Measurements from ENCODE around the gene ARRDC2. TPM values are rescaled to one million over a fixed set of nuclear protein-coding genes. Genes with fewer than 3 reads are reported as not detected.
A peak's percentile ranks its signal among the peaks of the same experiment; 100 is the strongest.

The ARRDC2 gene
- total RNA-seq, 1 donor from 2014 or later, result 4.7 TPM

GRCh38 chr19:17973759-17974158, 34.2 kb upstream of the ARRDC2 start:
- Mint-ChIP-seq H3K27ac (no peak overlapping the region), H3K27me3 (ENCODE audit: insufficient read depth, low read depth) (peaks cover 6% of the 10 kb centered on the region), H3K9me3 (no peaks in the 10 kb centered on the region), H3K4me1 (peaks cover 15% of the 10 kb centered on the region), H3K4me3 (no peak overlapping the region), H3K36me3 (peaks cover 2% of the 10 kb centered on the region)
- Histone ChIP-seq H3K36me3 (no peaks in the 10 kb centered on the region), H3K27me3 (no peaks in the 10 kb centered on the region), H3F3A (ENCODE audit: low read depth) (no peaks in the 10 kb centered on the region), H3K27ac (no peak overlapping the region), H2AFZ (replicated peaks) (no peak overlapping the region), H4K20me1 (ENCODE audit: low read depth) (no peaks in the 10 kb centered on the region), H3K79me2 (ENCODE audit: low read depth) (no peaks in the 10 kb centered on the region), H3K4me1 (no peaks in the 10 kb centered on the region), H3K9ac (no peak overlapping the region), H3K4me3 (no peak overlapping the region), H3K9me3 (ENCODE audit: low read depth) (no peaks in the 10 kb centered on the region), H3K4me2 (no peak overlapping the region)
- no peak for DNase-seq (ENCODE audit: low spot score)
- TF ChIP-seq EZH2 (IDR thresholded peaks at IDR 0.05), result no peak
- no peak for TF ChIP-seq EZH2phosphoT487 (IDR thresholded peaks at IDR 0.05)
- TF ChIP-seq CTCF (IDR thresholded peaks at IDR 0.05), result no peak

- no peak overlapping the region for H3K9ac ChIP-seq
- H3K79me2 ChIP-seq (ENCODE audit: low read depth), result no peaks in the 10 kb centered on the region
- Mint-ChIP-seq H3K4me3 (no peak overlapping the region), H3K4me1 (peaks cover 15% of the 10 kb centered on the region), H3K36me3 (peaks cover 2% of the 10 kb centered on the region), H3K9me3 (no peaks in the 10 kb centered on the region), H3K27me3 (ENCODE audit: insufficient read depth, low read depth) (peaks cover 4% of the 10 kb centered on the region), H3K27ac (no peak overlapping the region)
- H3K27me3 ChIP-seq, result no peaks in the 10 kb centered on the region
- H3K36me3 ChIP-seq, result no peaks in the 10 kb centered on the region
- H3K27ac ChIP-seq, result no peak overlapping the region
- H3K4me2 ChIP-seq, result no peak overlapping the region
- no peaks in the 10 kb centered on the region for H3K9me3 ChIP-seq (ENCODE audit: low read depth)
- H3K4me1 ChIP-seq, result no peaks in the 10 kb centered on the region
- no peak for DNase-seq (ENCODE audit: low spot score)
- H3F3A ChIP-seq (ENCODE audit: low read depth), result no peaks in the 10 kb centered on the region
- H3K4me3 ChIP-seq, result no peak overlapping the region
- TF ChIP-seq CTCF (IDR thresholded peaks at IDR 0.05) (no peak), EZH2 (IDR thresholded peaks at IDR 0.05) (no peak), EZH2phosphoT487 (IDR thresholded peaks at IDR 0.05) (no peak)
- H2AFZ ChIP-seq (replicated peaks), result no peak overlapping the region
- no peaks in the 10 kb centered on the region for H4K20me1 ChIP-seq (ENCODE audit: low read depth)
Measured at GRCh38 chr19:17974551-17974950, 33.4 kb upstream of the ARRDC2 start.

GRCh38 chr19:17975032-17975431, 32.9 kb upstream of the ARRDC2 start:
- peaks cover 4% of the 10 kb centered on the region for H3K27me3 Mint-ChIP-seq (ENCODE audit: insufficient read depth, low read depth)

More at GRCh38 chr19:17975032-17975431, 32.9 kb upstream of the ARRDC2 start:
- Histone ChIP-seq H3F3A (ENCODE audit: low read depth) (no peaks in the 10 kb centered on the region), H3K27ac (no peak overlapping the region), H3K36me3 (no peaks in the 10 kb centered on the region), H3K79me2 (ENCODE audit: low read depth) (no peaks in the 10 kb centered on the region), H3K4me2 (no peak overlapping the region), H3K9me3 (ENCODE audit: low read depth) (no peaks in the 10 kb centered on the region), H4K20me1 (ENCODE audit: low read depth) (no peaks in the 10 kb centered on the region), H3K9ac (no peak overlapping the region), H2AFZ (replicated peaks) (no peak overlapping the region), H3K4me1 (no peaks in the 10 kb centered on the region), H3K27me3 (no peaks in the 10 kb centered on the region), H3K4me3 (no peak overlapping the region)
- H3K27ac Mint-ChIP-seq, result peak overlapping the region; percentile 54
- peaks cover 15% of the 10 kb centered on the region for H3K4me1 Mint-ChIP-seq
- no peak for DNase-seq (ENCODE audit: low spot score)
- peaks cover 2% of the 10 kb centered on the region for H3K36me3 Mint-ChIP-seq
- TF ChIP-seq EZH2 (IDR thresholded peaks at IDR 0.05) (no peak), CTCF (IDR thresholded peaks at IDR 0.05) (no peak), EZH2phosphoT487 (IDR thresholded peaks at IDR 0.05) (no peak)
- no peaks in the 10 kb centered on the region for H3K9me3 Mint-ChIP-seq
- H3K4me3 Mint-ChIP-seq, result no peak overlapping the region
